Measurements from ENCODE around the gene MTMR2.

DNA sequence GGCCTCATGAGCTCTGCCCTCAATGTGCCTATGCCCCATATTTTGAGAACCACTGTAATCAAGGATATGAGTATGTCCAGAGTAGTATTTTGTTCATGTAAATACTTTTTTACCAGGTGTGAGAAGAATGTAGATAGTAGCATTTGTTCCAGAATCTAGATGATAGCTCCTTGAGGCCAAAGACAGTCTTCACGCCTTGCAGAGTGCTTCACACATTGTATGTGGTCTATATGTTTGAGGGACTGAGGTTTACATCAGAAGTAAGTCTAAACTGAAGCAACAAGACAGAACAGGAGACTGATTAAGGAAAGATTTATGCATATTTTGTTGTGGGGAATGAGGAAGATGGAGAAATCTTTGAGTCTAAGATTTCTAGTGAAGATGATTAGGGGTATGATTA, 121.1 kb downstream of the MTMR2 start:
- TF ChIP-seq ZNF70 (CRISPR knock-in tag; IDR thresholded peaks at IDR 0.05) (no peak), ARNTL (CRISPR knock-in tag; IDR thresholded peaks at IDR 0.05; ENCODE audit: borderline replicate concordance, low read depth) (no peak), ZNF565 (CRISPR knock-in tag; conservative IDR thresholded peaks at IDR 0.05; ENCODE audit: low read depth) (no peak), ZC3H10 (CRISPR knock-in tag; IDR thresholded peaks at IDR 0.05) (no peak), CSDC2 (CRISPR knock-in tag; IDR thresholded peaks at IDR 0.05) (no peak), BACH2 (CRISPR knock-in tag; IDR thresholded peaks at IDR 0.05; ENCODE audit: borderline replicate concordance) (no peak), ZFP30 (CRISPR knock-in tag; IDR thresholded peaks at IDR 0.05) (no peak), TCF4 (CRISPR knock-in tag; IDR thresholded peaks at IDR 0.05; ENCODE audit: borderline replicate concordance) (no peak), RARB (CRISPR knock-in tag; IDR thresholded peaks at IDR 0.05) (no peak), SNAI2 (CRISPR knock-in tag; IDR thresholded peaks at IDR 0.05) (no peak)
- TF ChIP-seq, protein P1, sequence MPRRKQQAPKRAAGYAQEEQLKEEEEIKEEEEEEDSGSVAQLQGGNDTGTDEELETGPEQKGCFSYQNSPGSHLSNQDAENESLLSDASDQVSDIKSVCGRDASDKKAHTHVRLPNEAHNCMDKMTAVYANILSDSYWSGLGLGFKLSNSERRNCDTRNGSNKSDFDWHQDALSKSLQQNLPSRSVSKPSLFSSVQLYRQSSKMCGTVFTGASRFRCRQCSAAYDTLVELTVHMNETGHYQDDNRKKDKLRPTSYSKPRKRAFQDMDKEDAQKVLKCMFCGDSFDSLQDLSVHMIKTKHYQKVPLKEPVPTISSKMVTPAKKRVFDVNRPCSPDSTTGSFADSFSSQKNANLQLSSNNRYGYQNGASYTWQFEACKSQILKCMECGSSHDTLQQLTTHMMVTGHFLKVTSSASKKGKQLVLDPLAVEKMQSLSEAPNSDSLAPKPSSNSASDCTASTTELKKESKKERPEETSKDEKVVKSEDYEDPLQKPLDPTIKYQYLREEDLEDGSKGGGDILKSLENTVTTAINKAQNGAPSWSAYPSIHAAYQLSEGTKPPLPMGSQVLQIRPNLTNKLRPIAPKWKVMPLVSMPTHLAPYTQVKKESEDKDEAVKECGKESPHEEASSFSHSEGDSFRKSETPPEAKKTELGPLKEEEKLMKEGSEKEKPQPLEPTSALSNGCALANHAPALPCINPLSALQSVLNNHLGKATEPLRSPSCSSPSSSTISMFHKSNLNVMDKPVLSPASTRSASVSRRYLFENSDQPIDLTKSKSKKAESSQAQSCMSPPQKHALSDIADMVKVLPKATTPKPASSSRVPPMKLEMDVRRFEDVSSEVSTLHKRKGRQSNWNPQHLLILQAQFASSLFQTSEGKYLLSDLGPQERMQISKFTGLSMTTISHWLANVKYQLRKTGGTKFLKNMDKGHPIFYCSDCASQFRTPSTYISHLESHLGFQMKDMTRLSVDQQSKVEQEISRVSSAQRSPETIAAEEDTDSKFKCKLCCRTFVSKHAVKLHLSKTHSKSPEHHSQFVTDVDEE (CRISPR knock-in tag; IDR thresholded peaks at IDR 0.05): no peak
- TF ChIP-seq, protein P2, sequence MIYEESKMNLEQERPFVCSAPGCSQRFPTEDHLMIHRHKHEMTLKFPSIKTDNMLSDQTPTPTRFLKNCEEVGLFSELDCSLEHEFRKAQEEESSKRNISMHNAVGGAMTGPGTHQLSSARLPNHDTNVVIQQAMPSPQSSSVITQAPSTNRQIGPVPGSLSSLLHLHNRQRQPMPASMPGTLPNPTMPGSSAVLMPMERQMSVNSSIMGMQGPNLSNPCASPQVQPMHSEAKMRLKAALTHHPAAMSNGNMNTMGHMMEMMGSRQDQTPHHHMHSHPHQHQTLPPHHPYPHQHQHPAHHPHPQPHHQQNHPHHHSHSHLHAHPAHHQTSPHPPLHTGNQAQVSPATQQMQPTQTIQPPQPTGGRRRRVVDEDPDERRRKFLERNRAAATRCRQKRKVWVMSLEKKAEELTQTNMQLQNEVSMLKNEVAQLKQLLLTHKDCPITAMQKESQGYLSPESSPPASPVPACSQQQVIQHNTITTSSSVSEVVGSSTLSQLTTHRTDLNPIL (CRISPR knock-in tag; IDR thresholded peaks at IDR 0.05; ENCODE audit: low read depth): no peak
- TF ChIP-seq, protein P3, sequence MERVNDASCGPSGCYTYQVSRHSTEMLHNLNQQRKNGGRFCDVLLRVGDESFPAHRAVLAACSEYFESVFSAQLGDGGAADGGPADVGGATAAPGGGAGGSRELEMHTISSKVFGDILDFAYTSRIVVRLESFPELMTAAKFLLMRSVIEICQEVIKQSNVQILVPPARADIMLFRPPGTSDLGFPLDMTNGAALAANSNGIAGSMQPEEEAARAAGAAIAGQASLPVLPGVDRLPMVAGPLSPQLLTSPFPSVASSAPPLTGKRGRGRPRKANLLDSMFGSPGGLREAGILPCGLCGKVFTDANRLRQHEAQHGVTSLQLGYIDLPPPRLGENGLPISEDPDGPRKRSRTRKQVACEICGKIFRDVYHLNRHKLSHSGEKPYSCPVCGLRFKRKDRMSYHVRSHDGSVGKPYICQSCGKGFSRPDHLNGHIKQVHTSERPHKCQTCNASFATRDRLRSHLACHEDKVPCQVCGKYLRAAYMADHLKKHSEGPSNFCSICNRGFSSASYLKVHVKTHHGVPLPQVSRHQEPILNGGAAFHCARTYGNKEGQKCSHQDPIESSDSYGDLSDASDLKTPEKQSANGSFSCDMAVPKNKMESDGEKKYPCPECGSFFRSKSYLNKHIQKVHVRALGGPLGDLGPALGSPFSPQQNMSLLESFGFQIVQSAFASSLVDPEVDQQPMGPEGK (CRISPR knock-in tag; IDR thresholded peaks at IDR 0.05; ENCODE audit: borderline replicate concordance): no peak
